Measurements from ENCODE around the gene TLE4. TPM values are rescaled to one million over a fixed set of nuclear protein-coding genes. Genes with fewer than 3 reads are reported as not detected.

Gene TLE4
- total RNA-seq, 1 donor from 2014 or later, result 20.7 TPM

DNA sequence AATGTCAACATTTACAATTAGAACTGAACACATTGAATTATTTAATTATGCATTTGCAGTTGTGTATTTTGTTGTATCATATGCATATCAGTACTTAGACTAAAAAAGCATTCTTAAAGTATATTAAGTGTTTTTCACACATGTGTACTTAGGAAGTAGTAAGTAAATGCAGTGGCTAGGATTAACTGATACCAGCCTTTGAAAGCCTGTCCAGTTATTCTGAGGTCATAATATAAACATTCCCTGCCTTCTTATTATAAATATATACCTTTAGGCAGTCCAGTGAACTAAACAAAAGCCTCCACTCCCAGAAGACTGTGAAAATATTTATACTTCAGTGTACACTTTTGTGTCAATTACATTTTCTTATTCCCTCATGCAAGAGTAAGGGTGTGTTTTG lies 83.8 kb downstream of the TLE4 start:
- intact Hi-C loops (cut with micrococcal nuclease), result no loop called here
- peaks cover 25% of the 10 kb centered on the region for H3K36me3 Mint-ChIP-seq (ENCODE audit: low read depth)
- DNase-seq (ENCODE audit: low spot score), result no peak
- H3K27me3 Mint-ChIP-seq (ENCODE audit: low read depth), result no peaks in the 10 kb centered on the region
- H3K4me1 Mint-ChIP-seq (ENCODE audit: low read depth), result peaks cover 5% of the 10 kb centered on the region
- H3K4me3 Mint-ChIP-seq (ENCODE audit: low read depth), result no peak overlapping the region
- no peak overlapping the region for H3K27ac Mint-ChIP-seq
- no peaks in the 10 kb centered on the region for H3K9me3 Mint-ChIP-seq

DNA sequence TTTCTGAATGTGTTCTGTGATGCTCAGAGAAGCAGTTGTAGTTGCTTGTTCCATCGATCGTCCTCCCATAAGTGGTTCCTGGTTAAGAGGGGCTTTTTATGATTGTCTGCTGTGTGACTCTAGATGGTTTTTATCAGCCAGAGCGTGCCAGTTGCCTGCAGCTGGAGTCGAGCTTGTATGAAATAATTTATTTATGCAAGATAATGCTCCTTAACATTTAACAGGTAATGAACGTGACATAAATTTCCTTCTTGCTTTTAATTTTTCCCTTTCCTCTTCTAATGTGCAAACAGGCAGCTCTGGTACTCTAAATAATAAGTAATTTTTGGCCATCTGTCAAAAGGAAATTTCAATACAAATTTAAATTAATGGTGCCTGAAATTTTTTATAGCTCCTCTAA lies 84.4 kb downstream of the TLE4 start:
- DNase-seq (ENCODE audit: low spot score), result no peak
- Mint-ChIP-seq H3K9me3 (no peaks in the 10 kb centered on the region), H3K4me1 (ENCODE audit: low read depth) (peaks cover 4% of the 10 kb centered on the region), H3K27me3 (ENCODE audit: low read depth) (no peaks in the 10 kb centered on the region), H3K36me3 (ENCODE audit: low read depth) (peaks cover 25% of the 10 kb centered on the region), H3K27ac (no peak overlapping the region), H3K4me3 (ENCODE audit: low read depth) (no peak overlapping the region)
- intact Hi-C loops (cut with micrococcal nuclease), result no loop called here

DNA sequence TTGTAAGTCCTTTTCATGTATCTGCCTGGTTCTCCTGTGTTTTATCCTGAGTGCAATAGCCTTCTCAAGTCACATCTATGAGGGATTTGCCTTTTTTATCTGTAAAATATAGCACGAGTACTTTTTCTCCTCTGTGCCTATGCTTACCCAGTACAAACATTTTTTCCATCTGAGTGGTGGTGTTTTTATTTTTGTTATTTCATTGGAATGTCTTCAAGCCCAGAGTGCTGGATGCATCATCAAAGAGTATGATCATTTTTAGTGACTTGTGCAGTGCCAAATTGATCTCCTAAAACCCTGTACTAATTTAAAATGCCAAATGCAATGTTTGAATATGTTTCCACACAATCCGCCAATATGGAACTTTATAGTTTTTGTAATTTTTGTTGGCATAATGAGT lies 86.1 kb downstream of the TLE4 start:
- no peak for DNase-seq (ENCODE audit: low spot score)
- Mint-ChIP-seq H3K27me3 (ENCODE audit: low read depth) (no peaks in the 10 kb centered on the region), H3K9me3 (no peaks in the 10 kb centered on the region), H3K36me3 (ENCODE audit: low read depth) (peaks cover 25% of the 10 kb centered on the region), H3K4me3 (ENCODE audit: low read depth) (no peak overlapping the region), H3K4me1 (ENCODE audit: low read depth) (peaks cover 13% of the 10 kb centered on the region), H3K27ac (no peak overlapping the region)
- intact Hi-C loops (cut with micrococcal nuclease), result no loop called here

DNA sequence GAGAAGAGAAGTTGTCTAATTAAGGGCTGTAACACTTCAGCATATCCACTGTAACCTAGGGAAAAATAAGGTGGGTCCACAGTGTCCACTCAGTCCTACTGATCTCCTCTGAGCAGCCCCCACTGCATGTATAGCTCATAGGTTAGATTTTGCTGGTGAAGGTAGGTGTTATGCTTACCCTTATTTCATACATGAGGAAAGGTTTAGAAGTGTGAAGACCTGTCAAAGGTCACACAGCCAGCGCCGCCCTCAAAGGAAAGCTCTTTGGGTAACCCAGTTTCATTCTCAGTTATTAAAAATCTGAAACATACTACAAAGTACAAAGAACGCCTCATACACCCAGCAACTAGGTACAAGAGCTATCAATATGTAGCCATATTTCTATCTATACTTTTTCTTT lies 87.2 kb downstream of the TLE4 start:
- Mint-ChIP-seq H3K36me3 (ENCODE audit: low read depth) (peaks cover 17% of the 10 kb centered on the region), H3K4me1 (ENCODE audit: low read depth) (peaks cover 17% of the 10 kb centered on the region), H3K27ac (no peak overlapping the region), H3K4me3 (ENCODE audit: low read depth) (no peak overlapping the region), H3K27me3 (ENCODE audit: low read depth) (no peaks in the 10 kb centered on the region), H3K9me3 (no peaks in the 10 kb centered on the region)
- no peak for DNase-seq (ENCODE audit: low spot score)
- intact Hi-C loops (cut with micrococcal nuclease), result no loop called here

DNA sequence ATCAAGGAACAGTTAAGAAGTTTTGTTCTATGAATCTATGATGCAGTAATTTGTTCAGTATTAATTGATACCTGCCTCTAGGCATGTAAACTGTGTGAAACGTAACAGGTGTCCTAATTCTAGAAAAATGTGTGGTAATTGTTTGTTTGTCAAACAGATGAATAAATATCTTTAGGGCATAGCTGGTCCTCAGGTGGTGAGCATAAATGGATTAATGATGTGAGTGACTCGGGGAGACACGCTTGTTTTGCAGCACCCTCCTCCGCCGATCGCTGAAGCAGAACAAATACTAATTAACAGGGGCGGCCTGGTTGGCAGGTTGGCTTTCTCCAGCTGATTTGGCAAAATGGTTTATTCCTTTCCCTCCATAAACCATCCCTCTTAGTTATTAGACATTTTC lies 88.8 kb downstream of the TLE4 start:
- H3K4me3 Mint-ChIP-seq (ENCODE audit: low read depth), result no peak overlapping the region
- no peaks in the 10 kb centered on the region for H3K9me3 Mint-ChIP-seq
- DNase-seq (ENCODE audit: low spot score), result no peak
- peaks cover 19% of the 10 kb centered on the region for H3K4me1 Mint-ChIP-seq (ENCODE audit: low read depth)
- no peaks in the 10 kb centered on the region for H3K27me3 Mint-ChIP-seq (ENCODE audit: low read depth)
- peaks cover 13% of the 10 kb centered on the region for H3K36me3 Mint-ChIP-seq (ENCODE audit: low read depth)
- intact Hi-C loops (cut with micrococcal nuclease), result no loop called here
- no peak overlapping the region for H3K27ac Mint-ChIP-seq

DNA sequence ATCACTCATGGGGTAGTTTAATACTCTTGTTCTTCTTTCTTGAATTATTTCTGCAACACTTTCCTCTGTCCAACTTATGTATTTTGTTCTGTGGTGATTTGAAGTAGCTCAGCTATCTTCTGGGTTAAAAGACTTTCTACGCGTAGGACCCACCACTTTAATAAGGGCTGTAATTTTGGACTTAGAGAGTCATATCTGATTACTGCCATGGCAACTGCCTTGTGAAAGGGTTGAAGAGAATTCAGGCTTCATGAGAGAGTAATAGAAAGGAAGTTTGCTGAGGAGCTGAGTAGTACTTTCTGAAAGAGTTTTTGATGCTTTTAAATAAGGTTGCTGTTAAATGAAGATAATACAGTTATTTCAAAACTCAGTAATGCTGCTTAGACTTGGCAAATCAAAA lies 89.5 kb downstream of the TLE4 start:
- Mint-ChIP-seq H3K36me3 (ENCODE audit: low read depth) (peaks cover 13% of the 10 kb centered on the region), H3K27ac (no peak overlapping the region), H3K4me3 (ENCODE audit: low read depth) (no peak overlapping the region), H3K27me3 (ENCODE audit: low read depth) (no peaks in the 10 kb centered on the region), H3K9me3 (no peaks in the 10 kb centered on the region), H3K4me1 (ENCODE audit: low read depth) (peaks cover 19% of the 10 kb centered on the region)
- no peak for DNase-seq (ENCODE audit: low spot score)
- intact Hi-C loops (cut with micrococcal nuclease), result no loop called here

DNA sequence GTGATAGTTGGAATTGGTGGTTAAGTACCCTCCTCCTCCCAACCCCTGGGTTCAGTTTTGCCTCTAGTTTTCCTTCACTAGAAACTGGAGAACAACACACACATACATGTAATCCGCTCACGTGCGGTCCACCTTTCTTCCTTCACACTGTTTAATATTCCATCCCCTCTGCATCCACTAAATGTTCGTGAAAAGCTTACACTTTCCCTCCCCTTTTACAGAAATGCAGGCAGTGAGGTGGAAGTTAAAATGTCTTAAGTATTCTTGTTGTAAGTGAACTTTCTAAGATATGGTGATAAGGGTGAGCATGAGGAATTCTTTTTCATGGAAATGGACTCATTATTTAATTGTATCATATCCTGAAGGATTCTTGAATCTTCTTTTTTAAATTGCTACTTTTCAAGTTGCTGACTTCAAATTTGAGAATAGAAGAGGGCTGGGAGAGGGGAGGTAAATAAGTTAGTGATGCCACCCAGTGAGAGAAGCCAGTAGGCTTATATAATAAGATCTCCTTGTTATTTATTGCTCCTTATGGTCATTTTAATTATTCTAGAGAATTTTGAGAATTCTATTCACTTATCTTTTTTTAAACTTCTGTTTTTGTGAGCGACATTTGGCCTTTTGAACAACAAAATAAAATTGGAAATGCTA lies 90.2 kb downstream of the TLE4 start:
- intact Hi-C loops (cut with micrococcal nuclease), result no loop called here
- no peak overlapping the region for H3K4me3 Mint-ChIP-seq (ENCODE audit: low read depth)
- H3K9me3 Mint-ChIP-seq, result no peaks in the 10 kb centered on the region
- H3K36me3 Mint-ChIP-seq (ENCODE audit: low read depth), result peaks cover 6% of the 10 kb centered on the region
- H3K27ac Mint-ChIP-seq, result no peak overlapping the region
- no peak for DNase-seq (ENCODE audit: low spot score)
- no peaks in the 10 kb centered on the region for H3K27me3 Mint-ChIP-seq (ENCODE audit: low read depth)
- H3K4me1 Mint-ChIP-seq (ENCODE audit: low read depth), result peaks cover 19% of the 10 kb centered on the region

DNA sequence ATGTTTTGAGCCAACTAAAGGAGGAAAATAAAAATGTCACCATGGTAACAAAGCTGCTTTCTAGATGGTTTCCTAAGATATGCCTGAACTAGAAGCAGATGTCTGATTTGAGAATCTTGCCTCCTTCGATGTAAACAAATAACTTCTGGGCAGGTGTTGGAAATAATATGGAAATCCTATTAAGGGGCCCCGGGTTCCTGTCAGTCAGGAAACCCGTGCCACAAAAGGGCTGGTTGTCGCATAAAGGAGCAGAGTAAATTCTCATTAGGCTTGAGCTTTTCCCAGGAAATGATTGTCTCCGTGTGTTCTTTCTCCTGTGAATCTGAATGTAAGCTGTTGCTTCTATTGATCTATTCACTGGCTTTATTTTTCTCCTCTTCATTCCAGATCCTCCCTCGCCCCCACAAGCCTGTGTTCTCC lies 90.8 kb downstream of the TLE4 start:
- no peak for DNase-seq (ENCODE audit: low spot score)
- Mint-ChIP-seq H3K4me1 (ENCODE audit: low read depth) (peaks cover 19% of the 10 kb centered on the region), H3K27ac (no peak overlapping the region), H3K36me3 (ENCODE audit: low read depth) (peaks cover 5% of the 10 kb centered on the region), H3K4me3 (ENCODE audit: low read depth) (no peak overlapping the region), H3K9me3 (no peaks in the 10 kb centered on the region), H3K27me3 (ENCODE audit: low read depth) (no peaks in the 10 kb centered on the region)
- intact Hi-C loops (cut with micrococcal nuclease), result no loop called here

DNA sequence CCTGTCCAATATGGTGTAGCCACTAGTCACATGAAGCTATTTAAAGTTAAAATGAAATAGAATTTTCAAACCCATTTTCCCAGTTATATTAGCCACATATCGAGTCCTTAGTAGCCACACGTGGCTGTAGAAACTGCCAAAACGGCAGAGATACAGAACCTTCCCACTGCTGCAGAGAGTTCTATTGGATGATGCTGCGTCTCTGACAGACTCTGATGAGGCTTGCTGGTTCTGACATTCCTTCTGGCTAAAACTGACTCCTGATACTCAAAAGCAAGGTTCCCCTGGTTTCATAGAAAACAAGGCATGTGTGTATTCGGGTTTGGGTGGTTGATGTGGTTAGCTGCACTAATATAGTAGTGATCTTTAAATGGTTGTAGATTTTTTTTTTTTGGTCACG lies 91.5 kb downstream of the TLE4 start:
- intact Hi-C loops (cut with micrococcal nuclease), result no loop called here
- peaks cover 4% of the 10 kb centered on the region for H3K36me3 Mint-ChIP-seq (ENCODE audit: low read depth)
- no peaks in the 10 kb centered on the region for H3K27me3 Mint-ChIP-seq (ENCODE audit: low read depth)
- no peak overlapping the region for H3K27ac Mint-ChIP-seq
- no peaks in the 10 kb centered on the region for H3K9me3 Mint-ChIP-seq
- no peak for DNase-seq (ENCODE audit: low spot score)
- H3K4me3 Mint-ChIP-seq (ENCODE audit: low read depth), result no peak overlapping the region
- H3K4me1 Mint-ChIP-seq (ENCODE audit: low read depth), result peaks cover 19% of the 10 kb centered on the region

DNA sequence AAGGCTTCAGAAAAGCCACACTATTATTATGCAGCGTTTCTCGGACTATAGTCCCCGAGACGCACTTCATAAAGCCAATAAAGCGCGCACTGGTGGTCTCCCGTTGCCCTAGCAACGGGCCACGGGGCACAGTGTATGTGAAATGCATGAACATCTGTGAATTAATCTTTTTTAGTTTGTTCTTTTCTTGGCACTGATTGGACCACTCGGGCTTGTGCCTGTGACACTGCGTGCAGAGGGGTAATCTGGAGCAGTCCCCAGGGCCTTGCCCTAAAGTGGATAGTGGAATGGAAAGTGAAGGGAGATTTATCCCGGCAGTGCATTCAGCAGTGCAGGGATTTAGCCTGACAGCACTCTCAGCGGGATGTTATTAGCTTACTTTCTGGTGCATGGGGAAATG lies 92.1 kb downstream of the TLE4 start:
- Mint-ChIP-seq H3K4me1 (ENCODE audit: low read depth) (peaks cover 16% of the 10 kb centered on the region), H3K27ac (no peak overlapping the region), H3K36me3 (ENCODE audit: low read depth) (peaks cover 4% of the 10 kb centered on the region), H3K4me3 (ENCODE audit: low read depth) (no peak overlapping the region), H3K27me3 (ENCODE audit: low read depth) (no peaks in the 10 kb centered on the region), H3K9me3 (no peaks in the 10 kb centered on the region)
- intact Hi-C loops (cut with micrococcal nuclease), result no loop called here
- DNase-seq (ENCODE audit: low spot score), result no peak

DNA sequence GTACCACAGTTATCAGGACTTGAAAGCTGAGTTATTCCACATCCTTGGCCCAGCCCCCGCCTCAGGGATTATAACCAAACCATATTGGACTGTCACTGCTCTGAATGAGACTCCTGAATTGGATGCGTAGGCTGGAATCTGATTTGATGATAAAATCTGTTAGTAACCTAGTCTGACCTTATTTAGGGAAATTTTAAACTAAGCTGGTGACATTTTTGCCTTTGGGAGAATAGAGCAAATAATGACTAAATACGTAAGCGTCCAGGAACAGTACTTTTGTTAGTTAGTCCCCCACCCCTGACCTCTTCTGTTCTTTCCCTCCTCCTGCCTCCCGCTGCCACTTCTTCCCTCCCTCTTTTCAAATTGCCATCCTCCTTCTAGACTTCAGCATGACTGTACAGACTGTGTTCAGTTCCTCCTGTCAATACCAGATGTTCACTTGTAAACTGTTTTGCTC lies 92.6 kb downstream of the TLE4 start:
- Mint-ChIP-seq H3K36me3 (ENCODE audit: low read depth) (peaks cover 4% of the 10 kb centered on the region), H3K4me1 (ENCODE audit: low read depth) (peaks cover 16% of the 10 kb centered on the region), H3K27me3 (ENCODE audit: low read depth) (no peaks in the 10 kb centered on the region), H3K27ac (no peak overlapping the region), H3K9me3 (no peaks in the 10 kb centered on the region), H3K4me3 (ENCODE audit: low read depth) (no peak overlapping the region)
- DNase-seq (ENCODE audit: low spot score), result no peak
- intact Hi-C loops (cut with micrococcal nuclease), result no loop called here

DNA sequence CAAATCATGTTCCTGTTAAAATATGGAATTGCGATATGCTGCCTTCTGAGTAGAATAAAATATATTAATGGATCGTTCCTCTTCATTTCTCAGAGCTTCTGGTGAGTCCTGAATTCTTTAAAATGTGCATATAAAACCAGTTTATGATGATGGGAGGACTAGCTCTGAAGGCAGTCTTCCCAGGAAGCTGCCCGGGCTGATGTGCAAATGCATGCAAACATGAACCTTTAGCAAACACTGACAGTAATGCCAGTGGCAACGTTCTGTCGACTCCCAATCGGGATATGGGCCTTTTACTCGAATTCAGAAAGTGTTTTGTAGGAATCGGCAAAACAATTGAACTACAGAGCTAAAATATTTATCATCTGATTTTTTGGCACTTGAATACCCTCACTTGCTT lies 93.6 kb downstream of the TLE4 start:
- no peak for DNase-seq (ENCODE audit: low spot score)
- no peaks in the 10 kb centered on the region for H3K9me3 Mint-ChIP-seq
- peaks cover 16% of the 10 kb centered on the region for H3K4me1 Mint-ChIP-seq (ENCODE audit: low read depth)
- peaks cover 8% of the 10 kb centered on the region for H3K36me3 Mint-ChIP-seq (ENCODE audit: low read depth)
- no peak overlapping the region for H3K4me3 Mint-ChIP-seq (ENCODE audit: low read depth)
- H3K27me3 Mint-ChIP-seq (ENCODE audit: low read depth), result no peaks in the 10 kb centered on the region
- H3K27ac Mint-ChIP-seq, result no peak overlapping the region
- intact Hi-C loops (cut with micrococcal nuclease), result no loop called here

DNA sequence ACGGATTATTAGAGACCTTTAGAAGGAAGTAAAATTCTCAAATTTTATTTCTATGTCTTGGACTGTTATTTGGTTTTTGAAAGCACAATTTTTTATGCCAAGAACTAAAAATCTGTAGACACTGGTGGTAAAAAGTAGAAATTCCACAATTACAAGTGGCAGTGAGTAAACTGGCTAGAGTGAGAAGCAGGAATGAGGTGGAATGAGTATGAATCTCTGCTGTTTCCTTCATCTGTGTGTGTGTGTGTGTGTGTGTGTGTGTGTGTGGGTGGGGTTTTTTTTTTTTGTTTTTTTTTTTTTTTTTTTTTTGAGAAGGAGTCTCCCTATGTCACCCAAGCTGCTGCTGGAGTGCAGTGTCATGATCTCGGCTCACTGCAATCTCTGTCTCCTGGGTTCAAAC lies 94.2 kb downstream of the TLE4 start:
- DNase-seq (ENCODE audit: low spot score), result no peak
- Mint-ChIP-seq H3K27me3 (ENCODE audit: low read depth) (no peaks in the 10 kb centered on the region), H3K4me3 (ENCODE audit: low read depth) (no peak overlapping the region), H3K27ac (no peak overlapping the region), H3K36me3 (ENCODE audit: low read depth) (peaks cover 12% of the 10 kb centered on the region), H3K4me1 (ENCODE audit: low read depth) (peaks cover 19% of the 10 kb centered on the region), H3K9me3 (no peaks in the 10 kb centered on the region)
- intact Hi-C loops (cut with micrococcal nuclease), result no loop called here

DNA sequence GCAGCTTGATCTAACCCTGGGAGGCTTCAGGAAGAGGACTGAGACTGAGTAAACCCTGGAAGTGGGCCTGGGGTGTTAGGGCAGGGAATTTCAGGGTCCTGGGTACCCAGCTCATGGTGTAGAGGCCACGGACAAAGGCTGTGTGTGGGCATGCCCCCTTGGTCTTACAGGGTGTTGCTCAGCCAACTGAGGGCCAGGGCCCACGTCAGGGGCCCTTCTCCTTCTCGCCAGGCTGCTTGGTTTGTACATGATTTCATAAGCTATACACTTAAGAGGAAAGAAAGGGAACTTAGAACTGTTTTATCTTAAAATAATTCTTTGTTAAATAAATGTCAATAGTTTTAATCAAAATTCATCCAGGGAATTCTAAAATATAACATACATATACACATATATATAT lies 95.4 kb downstream of the TLE4 start:
- intact Hi-C loops (cut with micrococcal nuclease), result no loop called here
- peaks cover 15% of the 10 kb centered on the region for H3K36me3 Mint-ChIP-seq (ENCODE audit: low read depth)
- no peaks in the 10 kb centered on the region for H3K27me3 Mint-ChIP-seq (ENCODE audit: low read depth)
- H3K9me3 Mint-ChIP-seq, result no peaks in the 10 kb centered on the region
- peaks cover 15% of the 10 kb centered on the region for H3K4me1 Mint-ChIP-seq (ENCODE audit: low read depth)
- no peak overlapping the region for H3K27ac Mint-ChIP-seq
- DNase-seq (ENCODE audit: low spot score), result no peak
- no peak overlapping the region for H3K4me3 Mint-ChIP-seq (ENCODE audit: low read depth)
